ENCODE results near the gene PRICKLE2.

Gene PRICKLE2

GRCh38 chr3:64067506-64068346, 157.5 kb downstream of the PRICKLE2 start:
- DNase-seq = no peak

DNA sequence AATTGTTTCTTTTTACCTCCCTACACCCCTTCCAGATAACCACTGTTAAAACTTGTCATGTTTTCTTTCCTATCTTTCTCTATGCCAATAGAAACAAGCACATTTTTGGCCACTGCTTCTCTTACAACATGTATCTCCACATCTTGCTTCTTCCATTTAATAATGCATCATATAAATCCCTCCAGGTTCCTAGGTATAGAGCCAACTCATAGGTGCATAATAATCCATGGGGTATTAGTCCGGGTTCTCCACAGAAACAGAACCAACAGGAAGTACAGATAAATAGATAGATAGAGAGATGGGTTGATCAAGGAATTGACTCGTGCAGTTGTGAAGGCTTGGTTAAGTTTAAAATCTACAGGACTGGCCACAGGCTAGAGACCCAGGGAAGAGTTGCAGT, 160.5 kb downstream of the PRICKLE2 start:
- no peak for DNase-seq

GRCh38 chr3:64063983-64064438, 161.3 kb downstream of the PRICKLE2 start:
- no peak for DNase-seq

- no peak for DNase-seq
These were observed 161.9 kb downstream of the PRICKLE2 start for GRCh38 chr3:64063207-64063982.

GRCh38 chr3:64061628-64062027, 163.6 kb downstream of the PRICKLE2 start:
- no peak for DNase-seq

GRCh38 chr3:64059484-64060175, 165.6 kb downstream of the PRICKLE2 start:
- DNase-seq = no peak

DNA sequence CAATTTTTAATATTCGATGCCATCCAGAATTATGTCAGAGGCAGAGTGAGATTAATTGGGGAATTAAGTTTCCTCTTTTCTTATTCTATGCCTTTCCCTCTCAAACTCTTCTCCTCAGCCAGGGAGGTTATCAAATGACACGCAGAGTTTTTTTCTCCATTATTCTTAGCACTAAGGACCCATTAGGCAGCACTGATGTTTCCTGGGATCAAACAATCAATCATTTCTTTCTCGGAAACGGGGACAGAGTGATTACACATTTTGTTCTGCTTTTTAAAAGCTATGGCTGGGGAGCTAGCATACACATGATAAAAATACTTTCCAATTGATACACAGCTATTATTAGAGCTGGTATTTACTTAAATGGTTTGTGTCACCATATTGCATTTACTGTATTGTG, 166.7 kb downstream of the PRICKLE2 start:
- DNase-seq = no peak

GRCh38 chr3:64057231-64057630, 168.0 kb downstream of the PRICKLE2 start:
- no peak for DNase-seq

GRCh38 chr3:64056606-64057180, 168.6 kb downstream of the PRICKLE2 start:
- DNase-seq = no peak

DNA sequence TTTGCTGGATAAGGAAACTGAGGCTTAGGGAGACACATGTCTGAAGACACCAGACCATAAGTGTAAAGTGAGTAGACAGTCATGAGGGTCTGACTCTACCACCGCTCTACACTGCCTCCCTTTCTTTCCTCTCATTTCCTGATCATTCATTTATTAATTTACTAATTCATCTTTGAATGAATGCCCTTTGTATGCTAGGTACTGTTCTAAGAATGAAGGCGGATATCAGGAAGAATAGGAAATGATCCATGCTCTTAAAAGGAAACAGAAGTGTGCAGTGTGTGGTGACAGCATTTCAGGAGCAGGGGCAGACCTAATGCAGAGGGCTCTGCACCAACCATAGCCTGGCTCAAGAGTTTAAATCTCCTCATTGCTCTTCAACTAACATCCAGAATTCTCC, 170.2 kb downstream of the PRICKLE2 start:
- no peak for DNase-seq

DNA sequence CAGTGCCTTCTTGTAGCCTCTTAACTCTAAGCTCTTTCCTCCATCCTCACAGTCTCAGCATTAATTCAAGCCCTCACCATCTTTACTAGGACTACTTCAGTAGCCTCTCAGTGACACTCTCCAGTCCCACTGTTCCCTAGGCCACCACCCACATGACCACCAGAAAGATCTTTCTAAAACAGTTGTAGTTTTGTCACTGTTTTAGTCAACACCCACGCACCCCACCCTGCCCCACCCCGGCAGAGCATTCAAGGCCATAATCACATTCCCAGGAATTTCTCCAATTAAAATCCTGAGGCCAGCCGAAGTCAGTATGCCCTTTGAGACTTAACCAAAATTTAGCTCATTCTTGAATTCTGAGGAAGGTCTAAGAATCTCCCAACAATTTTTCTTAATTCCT, 170.8 kb downstream of the PRICKLE2 start:
- no peak for DNase-seq

- no peak for DNase-seq
These were observed 171.7 kb downstream of the PRICKLE2 start for GRCh38 chr3:64053581-64053980.

GRCh38 chr3:64053117-64053516, 172.1 kb downstream of the PRICKLE2 start:
- DNase-seq = no peak

DNA sequence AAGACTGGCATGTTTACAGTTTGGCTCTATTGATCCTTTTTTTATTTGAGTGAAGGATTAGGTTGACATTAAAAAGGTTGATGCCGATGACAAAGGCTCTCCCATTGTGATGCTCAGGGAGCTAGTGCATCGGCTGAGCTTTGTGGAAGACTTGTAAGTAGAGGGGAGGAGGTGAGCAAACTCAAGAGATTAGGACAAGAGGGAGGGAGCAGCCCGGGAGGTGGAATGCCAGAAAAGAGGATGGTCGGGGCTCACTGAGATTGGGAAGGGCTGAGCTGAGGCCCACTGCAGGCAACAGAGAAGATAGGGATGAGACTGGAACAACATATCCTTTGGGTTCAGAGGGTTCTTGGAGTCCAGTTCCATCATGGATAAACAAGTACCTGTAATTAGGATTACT, 175.4 kb downstream of the PRICKLE2 start:
- no peak for DNase-seq

GRCh38 chr3:64049136-64049535, 176.1 kb downstream of the PRICKLE2 start:
- DNase-seq = no peak

GRCh38 chr3:64048631-64049061, 176.6 kb downstream of the PRICKLE2 start:
- DNase-seq = no peak

DNA sequence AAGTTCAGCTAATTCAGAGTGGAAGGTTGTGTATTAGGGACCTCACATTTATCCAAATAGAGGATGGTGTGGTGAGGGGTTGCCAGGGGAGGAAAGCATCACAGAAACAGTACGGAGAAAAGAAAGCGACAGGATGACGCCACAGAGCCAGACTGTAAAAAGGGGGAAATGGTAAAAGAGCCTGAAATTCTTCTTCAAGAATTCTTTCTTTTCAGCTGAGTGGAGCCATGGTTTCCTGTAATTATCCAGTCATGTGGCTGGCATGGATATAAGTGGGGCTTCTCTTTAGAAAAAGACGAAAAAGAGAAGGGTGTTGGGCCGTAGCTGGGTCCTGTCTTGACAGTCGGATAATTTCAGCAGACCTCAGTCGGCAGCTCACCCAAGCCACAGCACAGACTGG, 177.5 kb downstream of the PRICKLE2 start:
- no peak for DNase-seq

GRCh38 chr3:64046996-64047594, 178.2 kb downstream of the PRICKLE2 start:
- no peak for DNase-seq

DNA sequence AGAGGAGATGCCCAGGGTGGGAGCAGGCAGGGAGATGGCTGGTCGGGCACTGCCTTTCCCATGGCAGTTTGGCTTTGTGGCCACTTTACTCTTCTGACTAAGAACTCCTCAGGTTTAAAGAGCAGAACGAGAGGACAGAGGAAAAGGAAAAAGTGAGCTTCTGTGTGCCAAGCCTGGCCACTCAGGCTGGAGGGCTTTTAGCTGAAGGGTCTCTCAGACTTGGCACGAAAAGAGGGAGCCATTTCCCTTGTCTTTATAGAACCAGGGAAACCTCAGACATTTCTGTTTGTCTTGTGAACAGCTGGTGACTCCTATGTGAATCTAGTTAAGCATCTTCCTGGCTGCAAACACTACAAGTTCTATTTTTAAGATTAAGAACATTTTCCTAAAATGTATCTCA, 178.7 kb downstream of the PRICKLE2 start:
- DNase-seq = no peak

GRCh38 chr3:64042952-64043351, 182.3 kb downstream of the PRICKLE2 start:
- no peak for DNase-seq
